ENCODE measurements around the gene IQCM. TPM values are rescaled to one million over a fixed set of nuclear protein-coding genes. Genes with fewer than 3 reads are reported as not detected.

Gene IQCM
- total RNA-seq, 1 experiment from 2014 or later = not detected

GRCh38 chr4:149711593-149712365, 103.9 kb downstream of the IQCM start:
- no peak for DNase-seq (ENCODE audit: low read depth)

GRCh38 chr4:149709640-149710039, 106.0 kb downstream of the IQCM start:
- no peak for DNase-seq (ENCODE audit: low read depth)

- DNase-seq (ENCODE audit: low read depth) = peak; percentile 66
These were observed 107.0 kb downstream of the IQCM start for GRCh38 chr4:149708513-149709130.

DNA sequence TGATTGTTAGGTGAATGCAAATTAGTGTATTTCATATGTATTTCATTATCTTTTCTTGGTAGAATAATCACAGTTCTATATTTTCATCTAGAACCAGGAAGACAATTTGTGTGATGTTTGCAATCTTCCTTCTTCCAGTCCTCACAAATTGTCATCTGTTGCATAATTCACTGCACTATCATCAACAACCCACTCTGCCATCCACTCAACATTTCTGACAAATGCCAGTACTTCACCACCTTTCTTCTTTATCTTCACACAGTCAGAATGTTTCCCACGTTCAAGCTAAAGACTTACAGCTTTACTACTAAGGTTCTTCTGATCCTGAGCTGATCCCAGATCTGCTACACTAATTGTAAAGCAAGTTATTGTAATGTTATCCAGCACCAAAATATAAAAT, 107.8 kb downstream of the IQCM start:
- no peak for DNase-seq (ENCODE audit: low read depth)

DNA sequence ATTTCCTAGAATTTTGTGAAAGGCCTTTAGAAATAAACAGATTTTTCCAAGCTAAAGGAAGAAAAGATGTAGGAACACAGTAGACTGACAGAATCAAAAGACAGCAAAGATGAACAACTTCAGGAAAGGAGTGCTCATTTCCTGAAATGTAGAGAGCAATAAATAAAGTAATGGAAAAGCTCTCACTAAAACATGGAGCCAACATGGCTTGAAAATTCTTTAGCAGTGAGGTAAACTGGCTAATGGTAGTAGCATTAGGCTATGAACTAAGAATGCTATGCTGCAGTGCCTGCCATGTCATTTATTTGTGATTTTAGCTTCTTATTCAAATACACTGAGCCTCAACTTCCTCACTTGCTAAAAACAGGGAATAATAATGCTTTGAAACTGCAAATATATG, 108.7 kb downstream of the IQCM start:
- DNase-seq (ENCODE audit: low read depth) = no peak

DNA sequence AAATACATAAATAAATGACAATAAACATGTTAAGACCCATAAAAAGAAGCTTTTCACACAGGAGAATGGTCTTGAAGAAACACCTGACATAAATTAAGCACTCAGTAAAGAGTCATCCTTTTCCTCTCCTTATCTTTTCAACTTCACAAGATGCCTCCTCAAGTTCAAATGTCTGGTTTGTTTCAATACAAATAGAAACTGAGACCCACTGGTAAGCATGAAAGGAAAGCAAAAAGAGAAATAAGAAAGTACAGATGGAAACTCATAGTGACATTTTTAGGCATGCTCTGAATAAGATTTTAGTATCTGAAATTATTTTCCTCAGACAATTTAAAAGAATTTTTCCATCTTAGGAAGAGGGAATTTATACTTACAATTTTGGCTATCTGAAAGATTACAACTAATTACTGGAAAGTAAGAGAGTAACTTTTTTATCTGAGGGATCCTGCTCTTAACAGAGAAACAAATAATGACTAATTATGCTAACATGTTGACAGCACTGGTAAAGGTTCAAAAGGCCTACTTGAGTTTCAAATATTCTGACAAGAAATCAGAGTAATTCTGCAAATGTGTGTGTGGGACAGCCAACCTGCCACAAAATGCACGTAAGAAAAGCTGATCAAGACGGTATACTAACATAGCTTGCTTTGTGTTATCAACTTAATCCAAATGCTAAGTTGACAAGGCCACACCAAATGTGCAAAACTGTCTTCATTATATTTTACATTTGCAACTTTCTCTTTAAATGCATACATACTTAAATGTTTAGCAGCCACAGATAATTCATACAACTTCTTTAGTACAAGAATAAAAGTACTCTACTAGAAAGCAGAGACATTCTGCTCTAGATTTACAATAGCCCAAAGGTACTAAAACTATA, 113.0 kb downstream of the IQCM start:
- no peak for DNase-seq (ENCODE audit: low read depth)

DNA sequence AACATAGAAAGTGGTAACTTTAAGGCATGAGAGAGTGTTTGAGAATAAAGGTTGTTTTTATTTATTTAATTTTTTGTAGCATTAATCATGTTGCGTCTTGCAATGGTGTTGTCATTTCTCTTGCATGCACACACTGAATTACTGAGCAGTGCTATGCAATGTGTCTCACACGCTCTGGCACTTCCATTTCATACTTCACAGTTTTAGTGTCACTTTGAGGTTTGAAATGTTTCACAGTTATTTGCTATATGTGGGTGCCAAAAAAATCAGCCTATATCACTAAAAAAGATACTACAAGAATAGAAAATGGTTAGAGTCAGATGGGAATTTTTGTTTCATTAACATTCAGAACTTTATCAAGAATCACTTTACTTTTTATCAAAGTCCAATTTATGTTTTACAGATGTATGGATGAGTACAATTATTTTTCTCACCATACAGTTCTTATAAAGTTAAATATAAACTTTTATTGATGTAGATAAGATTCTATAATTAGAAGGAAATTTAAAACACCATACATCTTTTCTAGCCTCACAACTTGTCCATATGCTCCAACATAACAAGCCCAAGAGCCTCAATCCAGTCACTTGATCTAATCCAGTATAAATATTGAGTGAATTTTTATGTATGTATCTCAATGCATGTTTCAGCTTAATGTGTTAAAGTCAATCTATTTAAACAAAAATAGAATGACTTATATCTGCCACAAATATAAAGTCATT, 114.0 kb downstream of the IQCM start:
- DNase-seq (ENCODE audit: low read depth) = no peak

DNA sequence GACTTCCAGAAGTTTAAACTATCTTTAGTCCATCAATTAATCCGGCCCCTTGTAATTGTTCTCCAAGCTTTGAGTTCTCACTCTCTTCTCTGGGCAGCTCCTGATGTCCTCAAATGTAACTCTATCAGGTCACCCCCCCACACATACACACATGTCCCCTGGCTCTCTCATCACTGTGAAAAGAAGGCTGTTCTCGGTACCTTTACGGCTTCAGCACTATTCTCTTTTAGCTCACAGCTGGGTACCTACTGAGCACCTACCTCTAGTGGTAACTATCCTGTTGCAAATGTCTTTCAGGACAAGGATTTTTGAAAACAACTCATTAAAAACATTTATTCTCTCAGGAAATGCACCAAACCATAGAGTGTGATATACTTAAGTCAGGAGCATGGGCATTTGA, 115.4 kb downstream of the IQCM start:
- DNase-seq (ENCODE audit: low read depth) = no peak

DNA sequence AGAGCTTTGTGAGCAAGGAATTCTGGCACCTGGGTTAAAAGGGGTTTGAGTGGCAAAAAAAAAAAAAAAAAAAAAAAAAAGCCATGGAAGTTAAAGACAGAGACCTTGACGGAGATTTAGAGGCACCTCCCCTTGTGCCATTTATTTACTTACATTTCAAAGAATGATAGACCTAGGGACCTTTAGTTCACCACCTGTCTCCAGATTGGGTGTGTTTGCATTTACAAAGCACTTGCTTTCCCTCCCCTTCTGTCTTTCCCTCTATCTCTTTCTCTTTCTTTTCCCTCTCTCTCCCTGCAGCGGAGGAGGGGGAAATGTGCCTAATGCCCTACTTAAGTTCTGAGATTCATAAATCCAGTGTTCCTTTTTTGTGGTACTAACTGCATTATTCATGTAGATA, 116.0 kb downstream of the IQCM start:
- no peak for DNase-seq (ENCODE audit: low read depth)

DNA sequence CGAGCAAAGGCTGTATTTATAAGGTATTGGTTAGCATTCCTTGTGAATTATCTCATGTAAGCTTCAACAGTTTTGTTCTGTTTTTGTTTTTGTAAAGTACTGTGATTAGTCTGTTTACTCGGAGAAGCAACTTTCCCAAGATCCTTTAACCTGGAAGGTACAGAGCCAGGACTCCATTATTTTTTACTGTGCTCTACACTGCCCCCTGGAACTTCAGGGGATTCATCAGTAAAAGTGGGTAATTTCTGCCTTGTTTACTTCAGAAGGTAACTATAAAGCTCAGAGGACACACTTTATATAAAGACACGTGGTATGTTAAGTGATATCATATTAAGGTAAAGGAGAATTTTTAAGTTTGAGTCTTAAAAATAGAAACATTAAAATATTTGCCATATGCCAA, 124.9 kb downstream of the IQCM start:
- DNase-seq (ENCODE audit: low read depth) = no peak

DNA sequence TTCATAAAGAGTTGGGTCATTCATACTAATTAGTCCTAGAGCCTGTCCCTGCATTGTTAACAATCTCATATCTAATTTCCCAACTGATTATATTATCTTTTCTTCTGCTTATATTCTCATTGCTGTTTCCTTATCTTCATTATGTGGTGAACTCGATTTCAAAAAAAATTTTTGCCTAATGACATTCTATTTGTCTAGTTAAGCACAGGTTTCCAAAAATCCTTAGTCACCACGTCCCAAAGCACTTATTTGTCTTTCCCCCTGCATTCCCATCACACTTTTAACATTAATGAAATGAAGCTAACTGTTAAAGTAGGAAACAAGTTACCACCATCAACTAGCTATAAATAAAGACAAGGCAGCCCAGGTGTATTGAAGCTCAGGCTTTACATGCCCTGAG, 131.1 kb downstream of the IQCM start:
- DNase-seq (ENCODE audit: low read depth) = no peak

- DNase-seq (ENCODE audit: low read depth) = no peak
These were observed 139.6 kb downstream of the IQCM start for GRCh38 chr4:149676076-149676475.

GRCh38 chr4:149645790-149646189, 169.9 kb downstream of the IQCM start:
- DNase-seq (ENCODE audit: low read depth) = no peak

GRCh38 chr4:149638073-149638472, 177.6 kb downstream of the IQCM start:
- peak; percentile 68 for DNase-seq (ENCODE audit: low read depth)

DNA sequence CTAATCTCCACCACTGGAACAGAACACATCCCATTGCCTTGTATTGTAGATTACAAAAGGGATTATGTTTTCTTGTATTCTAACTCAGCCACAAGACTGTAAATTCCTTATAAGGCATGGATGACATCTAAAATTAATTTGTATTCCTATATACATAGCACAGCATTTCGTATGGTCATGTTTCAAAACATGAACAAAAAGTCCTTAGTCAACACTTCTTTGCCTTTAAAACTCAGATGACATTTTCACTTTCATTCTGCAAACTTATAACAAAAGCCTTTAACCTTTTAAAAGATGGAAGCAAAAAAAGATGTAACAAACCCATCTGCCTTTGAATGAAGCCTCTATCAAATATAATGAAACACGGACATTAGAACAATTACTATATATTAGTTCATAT, 181.3 kb downstream of the IQCM start:
- DNase-seq (ENCODE audit: low read depth) = no peak

DNA sequence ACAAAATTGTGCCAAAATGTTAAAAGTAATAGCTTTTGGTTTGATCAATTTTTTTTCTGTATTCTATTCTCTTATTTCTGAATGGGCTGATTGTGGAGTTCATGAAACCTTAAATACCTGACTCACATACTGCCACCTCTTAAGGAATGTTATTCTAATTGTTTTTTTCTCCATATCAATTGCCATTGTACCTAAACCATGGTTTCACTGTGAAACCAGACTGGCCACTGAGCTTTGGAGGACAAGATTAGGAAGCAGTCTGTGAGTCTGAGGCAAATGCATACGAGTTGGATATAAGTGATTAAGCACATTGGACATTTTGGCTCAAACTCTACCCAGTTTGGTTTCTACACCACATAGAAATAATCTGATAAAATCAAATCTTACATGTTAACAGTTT, 184.0 kb downstream of the IQCM start:
- DNase-seq (ENCODE audit: low read depth) = no peak

DNA sequence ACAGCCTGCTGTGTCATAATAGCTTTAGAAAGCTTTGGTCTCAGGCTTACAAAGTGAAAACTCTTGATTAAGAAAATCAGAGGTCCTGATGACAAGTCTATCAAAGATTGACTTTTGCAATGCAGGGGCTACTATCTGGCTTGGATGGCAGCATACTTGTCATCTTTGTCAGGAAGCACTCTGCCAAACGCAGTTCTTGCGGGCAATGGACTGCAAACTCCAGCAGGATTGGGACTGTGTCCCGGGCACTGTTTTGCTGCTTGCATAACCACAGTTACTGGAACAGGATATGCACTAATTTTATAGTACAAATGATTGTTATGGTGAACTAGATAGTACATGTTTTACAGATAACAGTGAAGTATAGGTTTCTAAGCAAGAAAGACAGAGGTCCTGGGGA, 185.6 kb downstream of the IQCM start:
- no peak for DNase-seq (ENCODE audit: low read depth)

- peak; percentile 72 for DNase-seq (ENCODE audit: low read depth)
These were observed 209.9 kb downstream of the IQCM start for GRCh38 chr4:149605601-149606378.

DNA sequence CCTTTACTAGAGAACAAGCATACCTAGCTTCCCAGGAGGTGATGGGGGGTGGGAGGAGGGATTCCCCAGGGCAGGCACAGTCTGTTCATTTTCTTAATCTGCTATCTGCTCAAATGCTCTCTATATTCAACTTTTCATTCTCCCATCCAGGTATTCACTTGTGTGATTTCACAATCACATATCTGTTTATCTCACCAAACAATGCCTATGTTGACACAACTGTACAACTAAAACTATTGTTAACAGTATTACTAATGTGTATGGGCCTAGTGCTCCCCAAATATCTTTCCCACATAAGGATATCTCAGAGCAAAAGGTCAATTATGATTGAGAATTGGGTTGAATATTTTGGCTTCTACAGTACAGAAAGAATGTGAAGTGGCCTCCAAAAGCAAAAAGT, 210.8 kb downstream of the IQCM start:
- no peak for DNase-seq (ENCODE audit: low read depth)

GRCh38 chr4:149595500-149595899, 220.1 kb downstream of the IQCM start:
- DNase-seq (ENCODE audit: low read depth) = no peak

DNA sequence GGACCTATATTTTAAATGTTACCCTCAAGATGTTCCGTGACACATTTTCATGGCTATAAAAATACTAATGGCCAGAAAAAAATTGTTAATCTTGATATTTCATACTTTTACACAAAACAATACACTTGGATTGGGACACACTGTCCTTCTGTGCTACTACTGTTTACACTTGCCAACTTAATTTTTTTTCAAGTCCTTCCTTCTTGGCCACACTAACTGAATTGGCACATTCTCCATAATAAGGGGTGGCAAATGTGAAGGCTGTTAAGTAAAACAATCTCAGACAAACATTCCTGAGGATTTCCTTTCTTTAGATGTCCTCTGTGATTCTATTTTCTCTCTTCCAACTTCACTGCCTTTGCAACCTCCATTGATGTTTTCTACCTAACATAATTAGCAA, 225.8 kb downstream of the IQCM start:
- DNase-seq (ENCODE audit: low read depth) = no peak
